A673 (cell line): ENCODE results near the gene NEK7.

Experiments used
- CTCF ChIP-seq: fragments of 300-800, 200-600 bp; sonication (generic); conservative IDR thresholded peaks from 2 replicates; pipeline ENCODE4 v1.5.1; 2017; ENCODE audit warnings: low read depth, mild to moderate bottlenecking, antibody characterized with exemption, low read length, moderate library complexity, mixed read lengths
- EZH2 ChIP-seq: fragments of 200-600 bp; sonication (generic); IDR thresholded peaks from 2 replicates; pipeline ENCODE4 v1.6.1; 2017; ENCODE audit warnings: borderline replicate concordance, low read depth, mild to moderate bottlenecking, mixed read lengths, antibody characterized with exemption, low read length; ENCODE audit not compliant: poor library complexity, severe bottlenecking

GRCh38 chr1:198261886-198262285, 105.1 kb downstream of the NEK7 start:
- TF ChIP-seq CTCF, result no peak
- no peak for TF ChIP-seq EZH2
